Activated T-helper 17 cell treated with anti-CD3 and anti-CD28 coated beads, Interleukin-2, amount 50 U/mL, for 72 hours (primary cell): Measurements from ENCODE around the gene PAMR1. TPM values are rescaled to one million over a fixed set of nuclear protein-coding genes. Genes with fewer than 3 reads are reported as not detected.

Experiments
- ATAC-seq: fragments of 150-1000 bp; cut with Tn5 transposase; replicated peaks from 2 replicates; pipeline ENCODE4 v1.10.0; 2021; ENCODE audit warnings: mild to moderate bottlenecking, moderate library complexity
- H3K27ac Mint-ChIP-seq: one replicate; pipeline ENCODE4 v1.8.0; 2022; ENCODE audit warnings: mixed read lengths
- H3K27me3 Mint-ChIP-seq: one replicate; pipeline ENCODE4 v1.8.0; 2022; ENCODE audit warnings: mixed read lengths
- H3K36me3 Mint-ChIP-seq: one replicate; pipeline ENCODE4 v1.8.0; 2022; ENCODE audit warnings: low read depth, mild to moderate bottlenecking, mixed read lengths
- H3K4me1 Mint-ChIP-seq: one replicate; pipeline ENCODE4 v1.8.0; 2022; ENCODE audit warnings: mixed read lengths
- H3K4me3 Mint-ChIP-seq: one replicate; pipeline ENCODE4 v1.8.0; 2022; ENCODE audit warnings: mild to moderate bottlenecking, mixed read lengths
- H3K9me3 Mint-ChIP-seq: one replicate; pipeline ENCODE4 v1.8.0; 2022; ENCODE audit warnings: mixed read lengths
- total RNA-seq, 2 donors: library from RNA; stranded (reverse); gene quantifications; one replicate each; pipeline ENCODE4 v1.2.3, GENCODE V29; 2022

PAMR1 gene
- total RNA-seq, 2 donors from 2014 or later: not detected

DNA sequence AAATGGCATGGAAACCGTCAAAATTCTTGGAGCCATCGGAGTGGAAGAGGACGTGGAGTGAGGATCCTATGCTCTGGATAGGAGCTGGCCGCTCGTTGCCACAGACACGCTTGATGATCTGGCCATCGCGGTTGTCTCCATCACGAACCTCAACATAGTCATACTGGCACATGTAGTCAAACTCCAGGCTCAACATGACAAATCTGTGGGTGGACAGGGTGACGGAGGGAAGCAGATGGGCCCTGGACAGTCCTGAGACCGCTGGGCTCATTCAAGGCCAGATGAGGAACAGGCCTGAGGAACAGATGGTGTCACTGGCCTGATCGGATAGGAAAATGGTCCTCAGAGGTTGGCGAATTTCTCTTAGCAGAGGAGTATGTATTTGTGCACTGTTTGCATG, 54.8 kb downstream of the PAMR1 start:
- Mint-ChIP-seq H3K4me3 (no peak overlapping the region), H3K4me1 (no peaks in the 10 kb centered on the region), H3K36me3 (no peaks in the 10 kb centered on the region), H3K27ac (no peak overlapping the region), H3K27me3 (peaks cover 27% of the 10 kb centered on the region), H3K9me3 (no peaks in the 10 kb centered on the region)
- ATAC-seq: no peak

DNA sequence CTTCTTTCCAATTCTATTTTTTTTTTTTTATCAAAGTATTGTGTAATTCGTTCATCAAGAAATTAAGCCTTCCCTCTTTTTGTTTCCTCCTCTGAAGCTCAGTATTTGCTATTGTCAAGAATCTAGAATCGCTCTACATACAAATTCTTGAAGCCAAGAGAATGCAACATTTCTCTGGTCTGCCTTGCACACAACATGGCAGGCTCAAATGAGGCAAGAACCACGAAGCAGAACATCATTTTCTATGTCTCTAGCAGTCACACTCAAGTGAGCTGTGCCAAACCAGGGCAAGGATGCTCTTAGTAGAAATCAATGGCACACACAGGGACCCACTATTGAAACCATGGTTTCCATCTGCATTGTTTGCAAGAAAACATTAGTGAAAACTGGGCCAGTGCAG, 59.4 kb downstream of the PAMR1 start:
- Mint-ChIP-seq H3K9me3 (no peaks in the 10 kb centered on the region), H3K4me3 (no peak overlapping the region), H3K36me3 (no peaks in the 10 kb centered on the region), H3K27ac (no peak overlapping the region), H3K27me3 (peaks cover 31% of the 10 kb centered on the region), H3K4me1 (no peaks in the 10 kb centered on the region)
- ATAC-seq: no peak

DNA sequence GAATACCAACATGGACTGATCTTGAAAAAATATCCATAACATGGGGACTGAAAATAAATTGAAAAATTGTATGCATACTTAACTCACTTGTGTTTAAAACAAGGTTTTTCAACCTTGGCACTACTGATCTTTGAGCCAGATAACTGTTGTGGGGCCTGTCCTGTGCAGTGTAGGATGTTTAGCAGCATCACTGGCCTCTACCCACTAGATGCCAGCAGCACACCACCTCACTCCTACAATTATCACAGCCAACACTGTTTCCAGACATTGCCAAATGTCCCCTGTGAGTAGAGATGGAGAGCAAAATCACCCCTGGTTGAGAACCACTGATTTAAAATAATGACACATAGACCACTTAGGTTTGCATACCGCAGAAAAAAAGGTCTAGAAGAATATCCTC, 61.1 kb downstream of the PAMR1 start:
- no peak overlapping the region for H3K27ac Mint-ChIP-seq
- no peak for ATAC-seq
- peaks cover 25% of the 10 kb centered on the region for H3K27me3 Mint-ChIP-seq
- H3K4me3 Mint-ChIP-seq: no peak overlapping the region
- no peaks in the 10 kb centered on the region for H3K4me1 Mint-ChIP-seq
- no peaks in the 10 kb centered on the region for H3K9me3 Mint-ChIP-seq
- no peaks in the 10 kb centered on the region for H3K36me3 Mint-ChIP-seq

GRCh38 chr11:35463331-35463751, 62.1 kb downstream of the PAMR1 start:
- no peaks in the 10 kb centered on the region for H3K4me1 Mint-ChIP-seq
- peaks cover 24% of the 10 kb centered on the region for H3K27me3 Mint-ChIP-seq
- H3K36me3 Mint-ChIP-seq: no peaks in the 10 kb centered on the region
- no peak for ATAC-seq
- no peaks in the 10 kb centered on the region for H3K9me3 Mint-ChIP-seq
- no peak overlapping the region for H3K4me3 Mint-ChIP-seq
- no peak overlapping the region for H3K27ac Mint-ChIP-seq

DNA sequence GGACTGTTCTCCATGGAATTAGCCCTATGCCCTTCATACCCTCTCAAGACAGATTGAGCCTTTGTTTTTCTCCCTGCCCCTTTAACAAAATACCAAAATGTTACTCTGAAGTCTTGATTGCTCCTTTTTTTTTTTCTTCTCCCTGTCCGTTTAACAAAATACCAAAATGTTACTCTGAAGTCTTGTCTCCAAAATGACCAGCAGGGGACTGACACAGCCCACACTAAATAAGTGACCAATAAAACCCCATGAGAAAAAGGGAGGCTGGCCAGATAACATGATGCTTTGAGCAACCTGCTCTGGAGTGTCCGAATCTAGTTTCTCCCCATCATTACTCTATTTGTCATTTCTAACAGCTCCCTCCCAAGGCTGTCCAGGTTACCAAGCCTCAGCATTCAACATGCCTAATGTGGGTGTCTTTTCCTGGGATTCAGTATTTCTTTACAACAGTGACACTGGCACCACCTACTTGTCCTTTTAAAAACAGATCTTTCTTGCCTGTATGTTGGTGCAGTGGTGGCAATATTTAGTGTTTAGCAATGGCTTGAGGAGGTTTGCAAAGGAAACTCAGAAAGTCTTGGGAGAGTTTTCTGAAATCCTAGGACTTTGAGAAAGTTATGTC, 63.4 kb downstream of the PAMR1 start:
- Mint-ChIP-seq H3K36me3 (no peaks in the 10 kb centered on the region), H3K27ac (no peak overlapping the region), H3K27me3 (peaks cover 15% of the 10 kb centered on the region), H3K4me1 (no peaks in the 10 kb centered on the region), H3K9me3 (no peaks in the 10 kb centered on the region), H3K4me3 (no peak overlapping the region)
- no peak for ATAC-seq

DNA sequence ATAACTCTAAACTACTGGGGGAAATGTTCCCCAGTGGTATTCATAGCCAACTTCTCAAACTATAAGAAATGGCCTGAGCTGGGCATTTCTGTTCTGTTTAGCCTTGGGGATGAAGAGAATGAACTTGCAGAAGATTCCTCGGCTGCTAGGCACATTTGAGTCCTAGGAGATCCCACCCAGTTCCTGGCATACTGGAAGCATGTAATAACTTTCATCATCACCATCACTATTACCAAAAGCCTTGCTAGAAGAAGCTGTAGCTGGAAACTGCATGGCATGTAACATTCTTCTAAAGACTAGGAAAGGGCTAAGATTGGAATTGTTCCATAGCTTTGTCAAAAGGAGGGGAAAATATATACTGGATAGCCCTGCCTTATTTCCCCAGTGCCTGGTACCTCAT, 65.9 kb downstream of the PAMR1 start:
- H3K9me3 Mint-ChIP-seq: no peaks in the 10 kb centered on the region
- H3K4me3 Mint-ChIP-seq: no peak overlapping the region
- H3K4me1 Mint-ChIP-seq: no peaks in the 10 kb centered on the region
- H3K27me3 Mint-ChIP-seq: peaks cover 14% of the 10 kb centered on the region
- ATAC-seq: no peak
- H3K27ac Mint-ChIP-seq: no peak overlapping the region
- no peaks in the 10 kb centered on the region for H3K36me3 Mint-ChIP-seq

DNA sequence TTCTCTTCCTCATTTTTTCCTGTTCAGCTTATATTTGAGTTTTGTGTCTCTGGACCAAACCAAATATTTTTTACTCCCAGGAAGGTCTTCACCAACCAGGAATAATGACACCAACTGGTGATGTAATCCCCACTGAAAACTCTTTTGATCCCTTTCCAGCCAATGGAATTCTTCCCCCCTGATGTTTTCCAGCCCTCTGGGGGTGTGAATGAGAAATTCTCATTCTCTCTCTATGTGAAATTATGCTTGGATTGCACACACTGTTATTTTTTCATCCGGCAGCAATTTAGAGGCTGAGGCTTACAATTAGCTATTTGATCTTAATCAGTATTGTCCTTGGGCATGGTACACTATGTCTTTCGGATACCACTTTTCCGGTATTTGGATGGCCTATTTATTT, 66.6 kb downstream of the PAMR1 start:
- H3K4me3 Mint-ChIP-seq: no peak overlapping the region
- H3K27ac Mint-ChIP-seq: no peak overlapping the region
- no peaks in the 10 kb centered on the region for H3K4me1 Mint-ChIP-seq
- ATAC-seq: no peak
- peaks cover 11% of the 10 kb centered on the region for H3K27me3 Mint-ChIP-seq
- no peaks in the 10 kb centered on the region for H3K36me3 Mint-ChIP-seq
- H3K9me3 Mint-ChIP-seq: no peaks in the 10 kb centered on the region

GRCh38 chr11:35454362-35454761, 71.1 kb downstream of the PAMR1 start:
- Mint-ChIP-seq H3K27ac (no peak overlapping the region), H3K4me1 (no peaks in the 10 kb centered on the region), H3K36me3 (no peaks in the 10 kb centered on the region), H3K4me3 (no peak overlapping the region), H3K9me3 (no peaks in the 10 kb centered on the region), H3K27me3 (peaks cover 29% of the 10 kb centered on the region)
- no peak for ATAC-seq

DNA sequence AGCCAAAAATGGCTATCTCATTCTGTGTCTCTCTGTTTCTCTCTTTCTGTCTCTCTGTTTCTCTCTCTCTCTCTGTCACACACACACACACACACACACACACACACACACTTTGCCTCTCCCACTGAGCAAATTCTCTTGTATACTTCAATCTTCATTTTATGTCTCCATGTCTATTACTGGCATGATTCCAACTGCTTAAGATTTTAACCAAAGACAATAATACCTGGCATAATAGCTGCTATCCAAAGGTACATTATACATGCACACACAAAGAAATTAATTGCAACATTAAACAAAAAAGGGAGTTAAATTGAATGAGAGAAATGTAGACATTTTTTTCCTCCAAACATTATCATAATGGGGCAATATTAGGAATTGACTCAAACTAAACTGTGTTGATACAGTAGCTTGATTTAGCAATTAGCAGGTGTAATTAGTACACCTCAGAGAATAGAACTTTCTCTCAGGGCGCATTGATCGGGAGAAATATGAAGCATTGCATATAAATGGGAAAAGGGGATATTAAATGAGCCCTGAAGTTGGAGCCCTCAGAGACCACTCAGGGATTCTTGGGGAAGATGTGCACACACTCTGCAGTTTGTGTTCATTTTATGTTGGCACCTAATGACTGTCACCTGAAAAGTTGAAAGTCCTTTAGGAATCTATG, 88.7 kb downstream of the PAMR1 start:
- no peaks in the 10 kb centered on the region for H3K4me1 Mint-ChIP-seq
- H3K36me3 Mint-ChIP-seq: no peaks in the 10 kb centered on the region
- H3K9me3 Mint-ChIP-seq: no peaks in the 10 kb centered on the region
- H3K27me3 Mint-ChIP-seq: peaks cover 39% of the 10 kb centered on the region
- ATAC-seq: no peak
- no peak overlapping the region for H3K4me3 Mint-ChIP-seq
- no peak overlapping the region for H3K27ac Mint-ChIP-seq

GRCh38 chr11:35433588-35433987, 91.8 kb downstream of the PAMR1 start:
- ATAC-seq: no peak
- H3K4me1 Mint-ChIP-seq: no peaks in the 10 kb centered on the region
- no peak overlapping the region for H3K27ac Mint-ChIP-seq
- no peaks in the 10 kb centered on the region for H3K36me3 Mint-ChIP-seq
- H3K27me3 Mint-ChIP-seq: peaks cover 39% of the 10 kb centered on the region
- no peak overlapping the region for H3K4me3 Mint-ChIP-seq
- H3K9me3 Mint-ChIP-seq: no peaks in the 10 kb centered on the region

GRCh38 chr11:35432464-35432863, 93.0 kb downstream of the PAMR1 start:
- no peak for ATAC-seq
- H3K36me3 Mint-ChIP-seq: no peaks in the 10 kb centered on the region
- H3K4me1 Mint-ChIP-seq: no peaks in the 10 kb centered on the region
- peaks cover 42% of the 10 kb centered on the region for H3K27me3 Mint-ChIP-seq
- no peak overlapping the region for H3K4me3 Mint-ChIP-seq
- H3K9me3 Mint-ChIP-seq: no peaks in the 10 kb centered on the region
- no peak overlapping the region for H3K27ac Mint-ChIP-seq

- Mint-ChIP-seq H3K4me1 (no peaks in the 10 kb centered on the region), H3K4me3 (no peak overlapping the region), H3K27me3 (peaks cover 62% of the 10 kb centered on the region), H3K36me3 (no peaks in the 10 kb centered on the region), H3K27ac (no peak overlapping the region), H3K9me3 (no peaks in the 10 kb centered on the region)
- no peak for ATAC-seq
These were observed 98.3 kb downstream of the PAMR1 start for GRCh38 chr11:35427071-35427470.

GRCh38 chr11:35426351-35426750, 99.1 kb downstream of the PAMR1 start:
- no peak for ATAC-seq
- no peaks in the 10 kb centered on the region for H3K4me1 Mint-ChIP-seq
- H3K9me3 Mint-ChIP-seq: no peaks in the 10 kb centered on the region
- H3K27me3 Mint-ChIP-seq: peaks cover 68% of the 10 kb centered on the region
- H3K36me3 Mint-ChIP-seq: no peaks in the 10 kb centered on the region
- H3K4me3 Mint-ChIP-seq: no peak overlapping the region
- no peak overlapping the region for H3K27ac Mint-ChIP-seq

DNA sequence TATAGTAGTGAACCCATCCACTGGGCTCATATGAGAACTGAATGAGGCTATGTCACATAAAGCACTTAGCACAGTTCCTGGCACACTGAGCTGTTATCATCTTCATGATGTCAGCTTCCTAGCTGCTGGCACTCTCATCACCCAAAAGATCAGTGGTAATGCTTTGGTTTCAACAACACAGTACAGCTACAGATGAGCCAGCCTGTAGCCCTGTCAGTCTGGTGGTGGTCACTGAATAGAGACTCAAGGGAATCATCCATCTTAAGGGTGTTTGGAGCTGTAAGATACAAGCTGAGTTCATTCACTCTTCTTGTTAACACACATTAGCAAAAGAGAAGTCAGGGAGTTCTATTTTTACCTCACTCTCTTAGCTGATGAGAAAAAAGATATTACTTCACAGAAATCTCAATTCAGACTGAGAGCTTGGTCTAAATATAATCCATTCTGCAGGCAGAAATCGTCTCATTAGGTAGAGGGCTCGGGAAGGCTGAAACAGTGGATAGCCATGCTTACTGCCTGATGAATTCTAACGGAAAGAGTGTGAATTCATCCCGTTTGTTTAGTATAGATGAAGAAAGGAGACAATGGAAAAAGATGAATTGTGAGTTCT, 99.7 kb downstream of the PAMR1 start:
- H3K9me3 Mint-ChIP-seq: no peaks in the 10 kb centered on the region
- no peak for ATAC-seq
- no peaks in the 10 kb centered on the region for H3K4me1 Mint-ChIP-seq
- H3K27ac Mint-ChIP-seq: no peak overlapping the region
- no peaks in the 10 kb centered on the region for H3K36me3 Mint-ChIP-seq
- no peak overlapping the region for H3K4me3 Mint-ChIP-seq
- peaks cover 72% of the 10 kb centered on the region for H3K27me3 Mint-ChIP-seq

DNA sequence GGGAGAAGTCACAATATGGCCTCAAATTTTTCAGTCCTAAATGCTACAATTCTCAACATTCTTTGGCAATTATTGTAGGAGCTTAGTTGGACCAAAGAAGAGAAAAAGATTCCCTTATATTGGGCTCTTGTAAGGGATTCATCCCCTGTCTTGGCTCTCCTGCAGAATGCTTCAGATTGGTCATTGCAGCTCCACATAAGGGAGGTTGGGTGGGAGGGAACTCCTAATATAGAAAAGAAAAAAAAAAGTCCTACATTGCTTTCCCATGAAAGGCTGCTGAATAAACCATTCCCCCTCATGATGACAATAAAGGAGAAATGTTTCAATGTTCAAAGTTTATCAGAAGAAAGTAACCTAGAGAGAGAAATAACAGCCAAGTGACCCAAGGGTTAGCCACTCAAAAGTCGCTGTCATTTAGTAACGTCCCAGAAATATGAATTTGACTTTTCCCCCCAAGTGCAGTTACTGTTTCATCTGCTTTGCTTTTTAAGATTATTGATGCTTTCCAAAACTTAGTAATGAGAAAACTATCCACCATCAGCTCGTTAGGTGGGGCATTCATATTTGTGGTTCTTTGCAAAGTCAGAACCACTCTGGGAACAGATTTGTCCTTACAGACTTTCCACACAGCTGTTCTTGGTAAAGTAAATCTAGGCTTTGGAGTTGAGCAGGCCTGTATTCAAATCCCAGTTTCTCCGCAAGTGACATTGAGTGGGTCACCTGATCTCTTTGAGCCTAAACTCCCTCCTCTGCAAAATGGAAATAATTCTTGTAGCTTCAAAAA, 101.1 kb downstream of the PAMR1 start:
- Mint-ChIP-seq H3K4me3 (no peak overlapping the region), H3K27ac (no peak overlapping the region), H3K4me1 (no peaks in the 10 kb centered on the region), H3K27me3 (peaks cover 73% of the 10 kb centered on the region), H3K36me3 (no peaks in the 10 kb centered on the region), H3K9me3 (no peaks in the 10 kb centered on the region)
- ATAC-seq: no peak
